Activated effector memory CD4-positive, alpha-beta T cell treated with anti-CD3 and anti-CD28 coated beads, Interleukin-2, amount 50 U/mL, for 16 hours (primary cell): ENCODE measurements around the gene IER5.
A peak's percentile ranks its signal among the peaks of the same experiment; 100 is the strongest.

ENCODE experiments used
- DNase-seq: peaks from one replicate; pipeline ENCODE4 v3.0.0-alpha.2; 2020

IER5 gene

DNA sequence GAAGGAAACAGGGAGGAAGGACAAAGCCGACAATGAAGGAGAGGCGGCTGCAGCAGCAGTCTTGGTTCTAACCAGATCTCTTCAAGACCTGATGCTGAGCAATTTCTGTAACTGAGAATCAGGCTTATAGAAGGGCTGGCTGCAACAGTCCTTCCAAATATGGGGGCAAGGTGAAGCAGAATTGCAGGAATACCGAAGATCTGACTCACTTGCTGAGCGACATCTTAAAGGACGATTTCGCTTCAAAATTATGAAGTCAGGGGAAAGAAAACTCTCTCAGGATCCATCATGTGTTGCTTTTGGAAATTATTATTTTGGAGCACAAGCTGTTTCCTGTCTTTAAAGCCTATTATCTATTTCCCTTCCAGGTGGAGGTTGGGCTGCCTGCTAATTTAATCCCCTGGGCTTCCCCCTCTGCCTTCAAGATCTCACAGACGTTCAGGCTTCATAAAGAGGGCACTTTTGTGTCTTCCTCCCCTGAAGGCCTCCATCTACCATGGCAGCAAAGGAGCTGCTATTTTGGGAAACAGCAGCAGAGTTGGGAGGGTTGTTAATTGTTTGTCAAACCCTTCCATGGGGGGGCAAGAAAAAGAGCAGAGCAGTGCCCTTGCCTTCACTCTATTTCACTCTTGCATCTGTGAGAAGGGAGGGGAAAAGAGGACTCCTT lies 10.8 kb upstream of the IER5 start:
- DNase-seq = no peak

- DNase-seq = no peak
Measured at GRCh38 chr1:181079382-181079781, 9.1 kb upstream of the IER5 start.

DNA sequence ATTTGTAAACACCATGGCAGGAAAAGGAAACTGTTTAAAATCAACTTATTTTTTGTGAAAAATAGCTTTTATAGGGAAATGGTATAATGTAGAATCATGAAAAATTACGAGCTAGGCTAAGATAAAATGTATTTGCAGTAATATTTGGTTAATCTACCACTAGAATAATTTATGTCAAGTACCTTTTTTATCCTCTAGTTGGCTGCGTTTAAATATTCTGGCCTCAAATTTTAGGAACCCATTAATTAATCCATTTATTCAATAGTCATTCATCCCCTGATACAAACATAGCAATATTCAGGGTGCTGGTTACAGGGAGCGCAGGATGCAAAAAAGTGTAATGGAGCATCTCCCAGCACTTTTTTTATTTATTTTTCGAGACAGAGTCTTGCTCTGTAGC lies 8.6 kb upstream of the IER5 start:
- no peak for DNase-seq

DNA sequence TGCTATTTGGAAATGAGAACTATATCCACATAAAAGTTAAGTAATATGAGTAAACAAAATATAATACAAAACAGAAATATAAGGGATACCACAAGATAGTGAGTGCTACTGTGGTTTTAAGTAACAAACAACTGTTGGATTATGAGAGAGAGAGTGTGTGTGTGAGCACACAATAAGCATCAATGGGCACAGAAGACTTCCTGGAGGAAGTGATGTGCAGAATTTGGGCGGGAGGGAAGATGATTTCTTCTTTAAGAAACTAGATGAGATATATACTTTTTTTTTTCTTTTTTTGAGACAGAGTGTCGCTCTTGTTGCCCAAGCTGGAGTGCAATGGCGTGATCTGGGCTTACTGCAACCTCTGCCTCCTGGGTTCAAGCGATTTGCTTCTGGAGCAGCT lies 7.9 kb upstream of the IER5 start:
- no peak for DNase-seq

GRCh38 chr1:181081395-181081794 lies 7.1 kb upstream of the IER5 start:
- no peak for DNase-seq

GRCh38 chr1:181083842-181084605 lies 4.5 kb upstream of the IER5 start:
- peak; percentile 80 for DNase-seq

GRCh38 chr1:181084606-181084969 lies 3.9 kb upstream of the IER5 start:
- no peak for DNase-seq

DNA sequence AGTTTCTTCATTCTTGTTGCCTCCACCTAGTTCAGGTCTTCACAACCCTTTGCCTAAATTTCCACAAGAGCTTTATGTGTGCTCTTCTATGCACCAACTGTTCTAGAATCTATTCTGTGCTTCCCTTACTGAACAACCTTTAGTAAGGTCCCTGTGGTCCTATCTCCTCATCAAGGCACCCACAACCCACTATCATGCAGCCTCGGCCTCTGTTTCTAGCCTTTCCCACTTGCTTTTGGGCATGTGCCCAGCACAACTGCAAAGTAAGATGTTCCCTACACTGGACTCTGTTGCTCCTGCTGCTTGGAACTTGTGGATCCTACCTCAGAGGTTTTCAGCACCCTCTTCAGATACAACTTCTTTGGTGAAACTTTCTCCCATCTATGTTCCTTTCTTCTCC lies 2.4 kb upstream of the IER5 start:
- no peak for DNase-seq

DNA sequence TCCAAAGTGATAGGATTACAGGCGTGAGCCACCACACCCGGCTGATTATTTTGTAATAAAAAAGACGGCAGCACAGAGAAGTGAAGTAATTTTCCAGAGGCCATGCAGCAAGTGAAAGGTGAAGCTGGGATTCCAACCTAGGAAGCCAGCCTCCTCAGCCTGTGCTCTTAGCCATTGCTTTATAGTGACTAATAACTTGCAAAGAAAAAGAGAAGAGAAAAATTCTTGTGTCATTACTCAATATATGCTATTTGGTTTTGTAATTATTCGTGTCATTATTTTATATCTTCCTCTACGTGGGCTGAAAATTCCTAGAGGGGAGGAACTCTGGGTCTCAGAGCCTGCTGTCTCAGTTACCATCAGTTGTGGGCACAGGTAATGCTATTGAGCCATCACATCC lies 1.6 kb upstream of the IER5 start:
- DNase-seq = no peak

- DNase-seq = no peak
Measured at GRCh38 chr1:181087400-181087901, 1.0 kb upstream of the IER5 start.

GRCh38 chr1:181089017-181089675 lies 646 bp downstream of the IER5 start:
- peak; percentile 76 for DNase-seq

GRCh38 chr1:181089676-181090544 lies 1.4 kb downstream of the IER5 start:
- DNase-seq = peak; percentile 92

DNA sequence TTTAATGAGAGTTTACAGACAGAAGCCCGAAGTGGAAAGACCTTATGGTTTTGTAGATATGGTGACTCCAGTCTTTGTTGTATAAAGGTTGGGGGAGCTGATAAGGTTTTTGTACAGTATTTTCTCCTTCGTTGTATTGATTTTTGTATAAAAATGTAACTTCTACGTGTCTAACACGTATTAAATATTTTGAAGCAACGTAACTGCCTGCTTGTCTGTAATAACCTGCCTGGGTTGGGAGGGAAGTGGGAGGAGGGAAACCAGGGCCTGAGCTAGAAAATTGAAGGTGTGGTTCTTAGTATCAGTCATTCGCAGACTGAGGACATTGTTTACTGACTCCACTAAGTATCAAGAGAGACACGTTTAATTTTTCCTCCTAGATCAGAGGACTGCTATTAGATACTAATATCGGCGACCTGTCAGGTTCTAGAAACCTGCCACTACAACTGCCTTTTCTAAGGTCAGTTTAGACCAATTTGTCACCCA lies 2.2 kb downstream of the IER5 start:
- peak; percentile 78 for DNase-seq

DNA sequence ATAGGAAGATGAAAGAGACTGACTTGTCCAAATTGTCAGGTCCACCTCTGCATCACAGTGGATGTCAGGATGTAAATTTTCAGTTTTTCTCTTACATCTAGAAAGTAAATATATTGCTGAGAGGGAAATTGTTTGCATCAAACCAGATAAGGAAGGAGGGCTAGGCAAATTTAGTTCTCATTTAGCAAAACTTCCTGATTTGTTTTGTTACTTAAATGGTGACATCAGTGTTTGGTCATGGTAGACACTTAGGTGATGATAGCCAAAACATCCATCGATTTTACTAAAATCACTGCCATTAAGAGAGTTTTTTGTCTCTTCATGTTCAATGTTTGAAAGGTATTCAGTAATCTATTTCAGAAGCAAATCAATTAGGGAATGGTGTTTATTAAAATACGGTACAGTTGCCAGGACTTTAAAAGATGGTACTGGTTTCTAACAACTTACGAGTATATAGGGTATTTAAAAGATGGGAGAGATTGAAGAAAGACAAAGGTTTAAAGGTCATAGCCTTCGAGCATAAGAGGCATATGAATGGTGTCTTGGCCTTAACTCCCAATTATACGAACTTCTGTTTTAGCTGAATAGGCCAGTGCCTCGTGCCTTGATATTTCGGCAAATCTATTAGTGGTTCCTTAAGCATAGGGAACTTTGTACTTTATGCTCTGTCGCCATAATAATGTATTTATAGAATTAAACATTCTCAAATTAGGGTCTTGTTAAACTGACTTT lies 3.0 kb downstream of the IER5 start:
- no peak for DNase-seq

- DNase-seq = no peak
Measured at GRCh38 chr1:181092056-181092455, 3.6 kb downstream of the IER5 start.

DNA sequence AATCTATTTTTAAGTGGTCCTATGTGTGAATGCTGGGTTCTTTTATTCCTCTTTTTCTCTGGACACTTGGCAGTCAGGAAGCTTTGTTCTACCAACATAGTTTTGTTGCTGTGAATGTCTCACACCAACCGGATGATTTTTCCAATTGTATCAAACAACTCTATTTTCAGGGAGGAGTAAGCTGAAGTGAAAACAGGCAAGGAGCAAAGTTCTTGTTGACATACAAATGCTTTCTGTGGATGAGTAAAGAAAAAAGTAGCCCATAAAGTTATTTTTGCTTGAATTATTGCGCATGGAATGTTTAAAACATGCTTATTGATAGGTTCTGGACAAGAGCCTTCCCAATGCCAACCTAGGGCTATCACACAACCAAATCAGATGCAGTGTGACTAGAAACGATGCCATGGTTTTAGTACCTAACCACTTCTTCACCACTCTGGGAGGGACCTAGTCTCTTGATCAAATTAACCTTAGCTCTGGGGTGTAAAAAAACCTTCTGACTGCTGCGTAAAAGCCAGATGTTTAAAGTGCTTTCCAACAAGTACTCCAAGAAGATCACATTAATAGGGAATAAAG lies 4.5 kb downstream of the IER5 start:
- peak; percentile 16 for DNase-seq

- peak; percentile 21 for DNase-seq
Measured at GRCh38 chr1:181094416-181095212, 6.1 kb downstream of the IER5 start.

DNA sequence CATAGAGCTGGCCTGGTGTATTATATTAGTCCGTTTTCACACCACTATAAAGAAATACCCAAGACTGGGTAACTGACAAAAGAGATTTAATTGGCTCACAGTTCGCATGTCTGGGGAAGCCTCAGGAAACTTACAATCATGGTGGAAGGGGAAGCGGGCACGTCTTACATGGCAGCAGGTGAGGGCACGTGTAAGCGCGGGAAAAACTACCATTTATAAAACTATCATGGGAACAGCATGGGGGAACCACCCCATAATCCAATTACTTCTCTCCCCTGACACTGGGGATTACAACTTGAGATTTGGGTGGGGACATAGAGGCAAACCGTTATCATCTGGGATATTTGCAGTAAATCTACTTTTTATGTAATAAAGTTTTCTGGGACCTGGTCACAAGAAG lies 6.8 kb downstream of the IER5 start:
- no peak for DNase-seq

- DNase-seq = no peak
Measured at GRCh38 chr1:181095763-181096184, 7.3 kb downstream of the IER5 start.

DNA sequence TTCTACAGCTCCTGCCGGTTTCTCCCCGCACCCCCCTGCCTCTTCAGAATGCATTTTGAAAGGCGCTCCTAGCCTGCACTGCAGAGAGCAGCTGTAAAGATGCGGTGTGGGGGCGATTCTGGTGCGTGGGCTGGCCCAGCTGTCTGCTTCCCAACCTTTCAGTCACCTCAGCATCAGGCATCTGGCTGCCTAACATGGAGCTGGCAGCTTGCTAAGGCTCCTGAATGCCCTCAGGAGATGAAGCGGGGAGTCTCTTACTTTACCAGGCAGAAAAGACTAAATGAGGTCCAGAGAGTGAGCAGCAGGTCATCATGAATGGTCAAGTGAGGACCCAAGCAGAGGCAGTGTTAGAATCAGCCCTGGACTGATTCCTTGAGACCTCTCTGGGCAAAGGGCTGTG lies 8.7 kb downstream of the IER5 start:
- no peak for DNase-seq
